Smooth muscle cell (in vitro differentiated cells): ENCODE data around the gene AP1S3. TPM values are rescaled to one million over a fixed set of nuclear protein-coding genes. Genes with fewer than 3 reads are reported as not detected.

Experiments used
- DNase-seq: peaks from one replicate; lab custom pipeline; 2025; ENCODE audit not compliant: unreplicated experiment; lab: John Stamatoyannopoulos, UW
- H2AFZ ChIP-seq: fragments of 200-600 bp; sonication (generic); 2 replicates; pipeline ENCODE4 v1.6.0; 2016; ENCODE audit warnings: antibody characterized with exemption, low read depth, mild to moderate bottlenecking
- H3F3A ChIP-seq: fragments of 200-600 bp; sonication (generic); 2 replicates; pipeline ENCODE4 v1.6.0; 2017; ENCODE audit warnings: antibody characterized with exemption, low read depth
- H3K27ac ChIP-seq: fragments of 200-600 bp; sonication (generic); 2 replicates; pipeline ENCODE4 v1.5.1; 2016; ENCODE audit warnings: low read depth, mild to moderate bottlenecking
- H3K27me3 ChIP-seq: fragments of 200-600 bp; sonication (generic); 2 replicates; pipeline ENCODE4 v1.6.1; 2016; ENCODE audit warnings: low read depth, mild to moderate bottlenecking
- H3K36me3 ChIP-seq: fragments of 200-600 bp; sonication (generic); 2 replicates; pipeline ENCODE4 v1.5.1; 2016; ENCODE audit warnings: low read depth
- H3K4me1 ChIP-seq: fragments of 200-600 bp; sonication (generic); 2 replicates; pipeline ENCODE4 v1.5.1; 2016; ENCODE audit warnings: low read depth
- H3K4me2 ChIP-seq: fragments of 200-600 bp; sonication (generic); 2 replicates; pipeline ENCODE4 v1.6.0; 2016; ENCODE audit warnings: mild to moderate bottlenecking
- H3K4me3 ChIP-seq: fragments of 200-600 bp; sonication (generic); 2 replicates; pipeline ENCODE4 v1.5.1; 2016; ENCODE audit warnings: mild to moderate bottlenecking
- H3K79me2 ChIP-seq: fragments of 200-600 bp; sonication (generic); 2 replicates; pipeline ENCODE4 v1.6.0; 2016; ENCODE audit warnings: low read depth, mild to moderate bottlenecking
- H3K9ac ChIP-seq: fragments of 200-600 bp; sonication (generic); 2 replicates; pipeline ENCODE4 v1.6.0; 2016; ENCODE audit warnings: low read depth
- H3K9me3 ChIP-seq: fragments of 200-600 bp; sonication (generic); replicated peaks from 2 replicates; pipeline ENCODE4 v1.5.1; 2016; ENCODE audit warnings: low read depth
- H4K20me1 ChIP-seq: fragments of 200-600 bp; sonication (generic); 2 replicates; pipeline ENCODE4 v1.6.0; 2016; ENCODE audit warnings: low read depth
- WGBS: methylation state at CpG from one replicate; pipeline ENCODE4 v1.1.7; 2016; ENCODE audit warnings: low lambda C conversion rate; 5-methylcytosine and 5-hydroxymethylcytosine counted together
- polyA plus RNA-seq: library from polyadenylated mRNA; unstranded; fragments of >200 nt; fragmentation: Nextera tagmentation; extraction: Ambion mirVana; gene quantifications from 2 replicates; pipeline ENCODE4 v1.2.1, GENCODE V29; 2016
- total RNA-seq: library from RNA; depleted of rRNA; stranded (reverse); fragments of >200 nt; gene quantifications from 2 replicates; pipeline ENCODE4 v1.2.3, GENCODE V29; 2014
- TF ChIP-seq, protein P1 (sequence below): fragments of 200-600 bp; sonication (generic); IDR thresholded peaks from 2 replicates; pipeline ENCODE4 v1.5.1; 2017; ENCODE audit warnings: borderline replicate concordance, mild to moderate bottlenecking, antibody characterized with exemption; ENCODE audit not compliant: insufficient read depth, poor library complexity, severe bottlenecking

Gene AP1S3
- total and polyA plus RNA-seq, 2 experiments from 2014 or later, result 1.4 to 11.4 TPM

DNA sequence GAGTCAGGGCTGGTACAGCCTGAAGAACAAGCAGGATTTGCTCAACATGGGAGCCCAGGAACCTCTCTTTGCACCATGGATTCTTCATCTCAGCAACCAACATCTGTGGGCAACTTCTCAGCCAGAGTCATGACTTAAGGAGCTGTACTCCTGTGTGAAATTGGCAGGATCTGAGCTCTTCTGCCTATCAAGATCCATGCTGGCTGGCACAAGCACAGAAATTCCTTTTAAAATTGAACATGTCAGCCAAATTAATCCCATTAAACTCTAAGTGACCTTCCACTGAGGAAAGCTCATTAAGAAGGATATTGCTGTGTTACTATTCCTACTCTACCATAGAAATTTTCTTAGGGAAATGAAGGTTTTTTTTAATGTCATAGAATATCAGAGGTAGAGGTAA, 124.7 kb downstream of the AP1S3 start:
- TF ChIP-seq, protein P1, sequence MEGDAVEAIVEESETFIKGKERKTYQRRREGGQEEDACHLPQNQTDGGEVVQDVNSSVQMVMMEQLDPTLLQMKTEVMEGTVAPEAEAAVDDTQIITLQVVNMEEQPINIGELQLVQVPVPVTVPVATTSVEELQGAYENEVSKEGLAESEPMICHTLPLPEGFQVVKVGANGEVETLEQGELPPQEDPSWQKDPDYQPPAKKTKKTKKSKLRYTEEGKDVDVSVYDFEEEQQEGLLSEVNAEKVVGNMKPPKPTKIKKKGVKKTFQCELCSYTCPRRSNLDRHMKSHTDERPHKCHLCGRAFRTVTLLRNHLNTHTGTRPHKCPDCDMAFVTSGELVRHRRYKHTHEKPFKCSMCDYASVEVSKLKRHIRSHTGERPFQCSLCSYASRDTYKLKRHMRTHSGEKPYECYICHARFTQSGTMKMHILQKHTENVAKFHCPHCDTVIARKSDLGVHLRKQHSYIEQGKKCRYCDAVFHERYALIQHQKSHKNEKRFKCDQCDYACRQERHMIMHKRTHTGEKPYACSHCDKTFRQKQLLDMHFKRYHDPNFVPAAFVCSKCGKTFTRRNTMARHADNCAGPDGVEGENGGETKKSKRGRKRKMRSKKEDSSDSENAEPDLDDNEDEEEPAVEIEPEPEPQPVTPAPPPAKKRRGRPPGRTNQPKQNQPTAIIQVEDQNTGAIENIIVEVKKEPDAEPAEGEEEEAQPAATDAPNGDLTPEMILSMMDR, result no peak
- no peak overlapping the region for H2AFZ ChIP-seq
- no peaks in the 10 kb centered on the region for H4K20me1 ChIP-seq
- H3K27ac ChIP-seq, result no peak overlapping the region
- H3K27me3 ChIP-seq, result no peaks in the 10 kb centered on the region
- no peaks in the 10 kb centered on the region for H3F3A ChIP-seq
- no peaks in the 10 kb centered on the region for H3K79me2 ChIP-seq
- no peaks in the 10 kb centered on the region for H3K9me3 ChIP-seq
- no peak overlapping the region for H3K9ac ChIP-seq
- peaks cover 4% of the 10 kb centered on the region for H3K36me3 ChIP-seq
- DNase-seq, result no peak
- no peak overlapping the region for H3K4me2 ChIP-seq
- H3K4me1 ChIP-seq, result no peaks in the 10 kb centered on the region
- H3K4me3 ChIP-seq, result no peak overlapping the region

DNA sequence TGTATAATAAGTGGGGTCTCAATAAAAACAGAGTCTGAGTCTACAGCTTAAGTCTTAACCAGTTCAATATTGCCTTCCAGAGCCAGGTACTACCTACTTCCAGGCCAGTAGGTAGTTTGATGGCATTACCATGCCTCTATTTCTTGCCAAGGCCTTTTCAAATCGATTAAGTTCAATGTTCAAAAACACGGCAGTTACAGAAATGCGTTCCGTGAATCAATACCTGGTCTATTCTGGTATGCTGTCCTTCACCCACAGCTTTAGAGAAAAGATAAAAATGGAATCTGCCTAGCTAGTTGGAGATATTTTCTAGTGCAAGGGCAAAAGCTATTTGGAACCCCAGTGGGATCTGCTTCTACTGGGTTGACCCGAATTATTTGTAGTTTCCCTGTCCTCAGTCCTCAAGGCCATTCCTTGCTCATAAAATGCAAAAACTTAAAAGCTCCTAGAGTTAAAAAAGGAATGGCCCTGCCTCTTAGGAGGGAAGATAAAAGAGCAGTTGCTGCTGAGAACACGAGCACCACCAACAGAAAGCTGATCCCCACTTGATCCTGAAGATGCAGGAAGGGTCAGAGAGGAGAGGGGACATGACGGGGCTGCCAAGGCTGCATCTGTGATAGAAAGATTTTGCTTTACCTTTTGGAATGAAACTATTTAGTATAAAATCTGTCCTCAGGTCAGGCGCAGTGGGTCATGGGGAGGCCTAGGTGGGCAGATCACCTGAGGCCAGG, 125.6 kb downstream of the AP1S3 start:
- Histone ChIP-seq H3K4me1 (no peaks in the 10 kb centered on the region), H3K36me3 (peaks cover 4% of the 10 kb centered on the region), H2AFZ (no peak overlapping the region), H3K9me3 (no peaks in the 10 kb centered on the region), H3K4me2 (no peak overlapping the region), H3K79me2 (no peaks in the 10 kb centered on the region), H3K27me3 (no peaks in the 10 kb centered on the region), H3K9ac (no peak overlapping the region), H3K4me3 (no peak overlapping the region), H4K20me1 (no peaks in the 10 kb centered on the region), H3K27ac (no peak overlapping the region), H3F3A (no peaks in the 10 kb centered on the region)
- 88% methylated on average over 8 of the region's 8 CpGs for WGBS
- TF ChIP-seq, protein P1, result no peak
- DNase-seq, result no peak

Other genes starting within 250 kb of the AP1S3 start
- gene SCG2, start 235.2 kb downstream of the AP1S3 start, total RNA-seq, result 34.7 and 41.5 TPM in 2 replicates
- 22.4 and 29.1 TPM in 2 replicates for gene SCG2, start 235.2 kb downstream of the AP1S3 start, polyA plus RNA-seq
- gene WDFY1, start 107.8 kb upstream of the AP1S3 start, total RNA-seq, result 58.6 and 68.3 TPM in 2 replicates
- gene WDFY1, start 107.8 kb upstream of the AP1S3 start, polyA plus RNA-seq, result 31.6 and 33.1 TPM in 2 replicates
- 23.2 and 34.5 TPM in 2 replicates for gene MRPL44, start 119.9 kb upstream of the AP1S3 start, total RNA-seq
- gene MRPL44, start 119.9 kb upstream of the AP1S3 start, polyA plus RNA-seq, result 23.5 and 25.4 TPM in 2 replicates
- gene SERPINE2, start 201.7 kb upstream of the AP1S3 start, total RNA-seq, result 2,183 and 2,362 TPM in 2 replicates
- gene SERPINE2, start 201.7 kb upstream of the AP1S3 start, polyA plus RNA-seq, result 2,391 and 3,094 TPM in 2 replicates